ENCODE data around the gene SGMS1.

DNA sequence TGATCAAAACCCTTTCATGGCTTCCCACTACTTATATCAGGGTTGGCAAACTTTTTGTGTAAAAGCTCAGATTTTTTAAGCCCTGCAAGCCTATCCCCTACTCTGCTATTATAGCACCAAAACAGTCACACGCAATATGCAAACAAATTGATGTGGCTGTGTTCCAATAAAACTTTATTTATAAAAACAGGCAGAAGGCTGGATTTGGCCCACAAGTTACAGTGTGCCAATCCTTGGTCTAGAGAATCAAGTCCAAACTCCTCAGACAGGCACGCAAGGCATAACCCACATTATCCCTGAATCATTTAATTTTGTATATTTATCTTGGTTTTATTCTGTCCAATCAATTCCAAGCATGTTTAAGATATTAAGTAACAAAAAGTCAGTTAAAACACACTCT is 71.9 kb downstream of the SGMS1 start:
- TF ChIP-seq, protein P1, sequence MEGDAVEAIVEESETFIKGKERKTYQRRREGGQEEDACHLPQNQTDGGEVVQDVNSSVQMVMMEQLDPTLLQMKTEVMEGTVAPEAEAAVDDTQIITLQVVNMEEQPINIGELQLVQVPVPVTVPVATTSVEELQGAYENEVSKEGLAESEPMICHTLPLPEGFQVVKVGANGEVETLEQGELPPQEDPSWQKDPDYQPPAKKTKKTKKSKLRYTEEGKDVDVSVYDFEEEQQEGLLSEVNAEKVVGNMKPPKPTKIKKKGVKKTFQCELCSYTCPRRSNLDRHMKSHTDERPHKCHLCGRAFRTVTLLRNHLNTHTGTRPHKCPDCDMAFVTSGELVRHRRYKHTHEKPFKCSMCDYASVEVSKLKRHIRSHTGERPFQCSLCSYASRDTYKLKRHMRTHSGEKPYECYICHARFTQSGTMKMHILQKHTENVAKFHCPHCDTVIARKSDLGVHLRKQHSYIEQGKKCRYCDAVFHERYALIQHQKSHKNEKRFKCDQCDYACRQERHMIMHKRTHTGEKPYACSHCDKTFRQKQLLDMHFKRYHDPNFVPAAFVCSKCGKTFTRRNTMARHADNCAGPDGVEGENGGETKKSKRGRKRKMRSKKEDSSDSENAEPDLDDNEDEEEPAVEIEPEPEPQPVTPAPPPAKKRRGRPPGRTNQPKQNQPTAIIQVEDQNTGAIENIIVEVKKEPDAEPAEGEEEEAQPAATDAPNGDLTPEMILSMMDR (conservative IDR thresholded peaks at IDR 0.05 in 1 of 2, IDR thresholded peaks at IDR 0.05 in 1 of 2; ENCODE audit: extremely low read depth in 1 of 2, insufficient read depth in 1 of 2, low read depth in 1 of 2, low read length in 2 of 2): no peak
- no peak for TF ChIP-seq EZH2 (IDR thresholded peaks at IDR 0.05; ENCODE audit: borderline replicate concordance, low read length)

Data from mammary epithelial cell (primary cell).